NCI-H146 treated with DMSO at 0.1 percent for 48 hours (cell line): ENCODE data around the gene GUCY2D.
"Not testable (repeated sequence)": the region's sequence is repeated elsewhere in the genome, so short reads cannot be mapped to it uniquely, and the experiment has no call there.

Source experiments
- DNase-seq: peaks from one replicate; lab custom pipeline; 2025; ENCODE audit not compliant: unreplicated experiment; lab: John Stamatoyannopoulos, UW

The GUCY2D gene

GRCh38 chr17:8016632-8017424 is 14.4 kb downstream of the GUCY2D start:
- DNase-seq: no peak

GRCh38 chr17:8018436-8018835 is 16.0 kb downstream of the GUCY2D start:
- DNase-seq: no peak

GRCh38 chr17:8019166-8019565 is 16.8 kb downstream of the GUCY2D start:
- no peak for DNase-seq

GRCh38 chr17:8019665-8020650 is 17.5 kb downstream of the GUCY2D start:
- no peak for DNase-seq

GRCh38 chr17:8020776-8021564 is 18.6 kb downstream of the GUCY2D start:
- DNase-seq: no peak

- DNase-seq: no peak
These were observed 19.3 kb downstream of the GUCY2D start for GRCh38 chr17:8021565-8022359.

GRCh38 chr17:8022360-8023003 is 20.1 kb downstream of the GUCY2D start:
- DNase-seq: no peak

- not testable (repeated sequence) for DNase-seq
These were observed 21.7 kb downstream of the GUCY2D start for GRCh38 chr17:8024161-8024560.

GRCh38 chr17:8025176-8025911 is 22.9 kb downstream of the GUCY2D start:
- no peak for DNase-seq

GRCh38 chr17:8029121-8029520 is 26.7 kb downstream of the GUCY2D start:
- DNase-seq: no peak

GRCh38 chr17:8031261-8031661 is 28.8 kb downstream of the GUCY2D start:
- DNase-seq: no peak

GRCh38 chr17:8031950-8032349 is 29.5 kb downstream of the GUCY2D start:
- DNase-seq: no peak

GRCh38 chr17:8032442-8032841 is 30.0 kb downstream of the GUCY2D start:
- no peak for DNase-seq

GRCh38 chr17:8038954-8039610 is 36.7 kb downstream of the GUCY2D start, which contains the start of gene ALOX15B:
Gene ALOX15B (plus strand): TSS chr17:8039059. CDS start chr17:8039156, 97 bp downstream.
- no peak for DNase-seq

- DNase-seq: no peak
These were observed 37.3 kb downstream of the GUCY2D start for GRCh38 chr17:8039611-8040168.

- DNase-seq: peak; percentile 12
These were observed 39.0 kb downstream of the GUCY2D start for GRCh38 chr17:8041249-8041928.

GRCh38 chr17:8041979-8042378 is 39.6 kb downstream of the GUCY2D start:
- DNase-seq: no peak
